Measurements from ENCODE around the gene RALBP1.
"Not testable (repeated sequence)": the region's sequence is repeated elsewhere in the genome, so short reads cannot be mapped to it uniquely, and the experiment has no call there.

The RALBP1 gene

GRCh38 chr18:9474983-9475642 is at the start of gene RALBP1:
Gene RALBP1 (plus strand): TSS chr18:9475513. CDS start chr18:9513046, 37,533 bp downstream.
- peak; percentile 97 for DNase-seq

DNA sequence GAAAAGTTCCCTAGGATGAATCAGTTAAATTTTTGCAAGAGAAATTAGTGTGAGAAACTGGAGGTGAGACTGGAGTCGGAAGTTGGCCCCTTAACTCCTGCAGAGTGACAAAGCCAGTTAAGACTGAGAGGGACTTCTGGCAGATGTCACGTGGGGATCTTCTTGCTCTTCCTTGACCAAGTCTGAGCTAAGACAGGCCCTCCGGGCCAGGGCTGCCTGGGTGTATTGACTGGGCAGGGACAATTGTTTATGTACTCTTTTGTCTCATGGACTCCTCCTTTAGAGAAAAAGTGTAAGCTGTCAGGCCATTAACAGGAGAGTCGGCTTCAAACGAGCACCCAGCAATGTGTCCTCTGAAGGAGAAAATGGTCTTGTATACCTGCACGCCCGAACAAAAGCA is 48.6 kb upstream of the RALBP1 start:
- no peak for DNase-seq

DNA sequence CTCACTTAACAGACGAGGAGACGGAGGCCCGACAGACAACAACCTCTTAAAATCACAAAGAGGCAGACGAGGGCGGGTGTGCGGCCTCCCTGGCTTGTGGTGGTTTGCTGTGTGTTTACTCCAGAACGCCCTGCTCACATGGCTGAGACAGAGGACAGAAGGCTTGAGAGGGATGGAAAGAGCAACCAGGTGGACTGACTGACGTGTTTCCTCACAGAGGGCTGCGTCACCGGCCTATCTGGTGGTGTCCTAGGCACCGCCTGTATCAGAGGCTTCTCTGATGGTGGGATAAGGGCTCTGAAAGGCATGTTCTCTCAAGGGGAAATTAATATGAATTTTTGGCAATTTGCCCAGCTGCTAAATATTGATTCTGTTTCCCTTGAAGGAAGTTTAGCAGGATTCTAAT is 47.0 kb upstream of the RALBP1 start:
- DNase-seq = no peak

DNA sequence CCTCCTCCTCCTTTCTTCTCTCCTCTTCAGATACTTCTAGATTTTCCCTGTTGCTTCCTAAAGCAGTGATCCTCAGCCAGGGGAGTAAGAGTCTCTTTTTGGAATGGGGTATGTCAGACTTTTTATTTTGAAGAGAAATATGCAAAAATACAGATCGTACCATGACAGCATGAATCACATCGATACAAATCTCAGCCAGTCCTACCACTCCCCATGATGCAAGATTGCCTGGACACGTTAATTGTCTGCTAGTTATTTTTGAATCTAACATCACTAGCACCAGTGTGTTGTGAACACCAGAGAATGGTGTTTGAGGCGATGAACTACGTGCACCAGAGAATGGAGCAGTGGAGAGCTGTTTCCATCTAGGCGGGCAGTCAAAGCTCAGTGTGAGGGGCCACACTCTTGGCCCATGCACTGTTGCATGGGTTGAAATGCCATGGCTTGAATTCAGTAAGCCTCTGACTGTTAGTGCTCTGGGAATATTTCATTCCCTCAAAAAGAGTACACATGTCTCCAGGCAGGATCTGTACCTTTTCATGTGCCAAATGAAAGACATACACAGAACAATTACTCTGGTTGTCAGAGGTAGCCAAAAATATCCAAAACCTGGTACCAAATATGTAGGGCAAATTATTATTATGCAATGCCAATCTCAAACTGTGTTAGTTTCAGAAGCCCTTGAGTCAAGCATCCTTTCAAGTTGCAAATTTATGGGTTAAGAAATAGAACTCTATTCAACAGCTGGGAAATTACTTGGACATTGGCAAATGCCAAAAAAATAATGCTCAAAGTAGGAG is 46.3 kb upstream of the RALBP1 start:
- DNase-seq = no peak

DNA sequence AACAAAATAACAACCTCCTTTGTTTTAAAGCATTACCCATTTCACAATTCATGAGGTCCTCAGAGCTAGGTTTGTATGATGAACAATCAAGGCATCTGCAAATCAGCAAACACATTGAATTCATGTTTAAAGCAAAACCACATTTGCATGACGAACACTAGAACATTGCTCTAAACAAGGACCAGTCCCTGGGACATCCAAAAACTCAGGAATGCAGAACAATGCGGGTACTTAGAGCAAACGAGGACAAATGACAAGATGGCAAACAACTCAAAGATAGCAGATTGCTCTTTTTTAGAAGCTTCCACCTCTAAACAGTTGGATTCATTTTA is 45.7 kb upstream of the RALBP1 start:
- no peak for DNase-seq

GRCh38 chr18:9430315-9430714 is 45.0 kb upstream of the RALBP1 start:
- not testable (repeated sequence) for DNase-seq

DNA sequence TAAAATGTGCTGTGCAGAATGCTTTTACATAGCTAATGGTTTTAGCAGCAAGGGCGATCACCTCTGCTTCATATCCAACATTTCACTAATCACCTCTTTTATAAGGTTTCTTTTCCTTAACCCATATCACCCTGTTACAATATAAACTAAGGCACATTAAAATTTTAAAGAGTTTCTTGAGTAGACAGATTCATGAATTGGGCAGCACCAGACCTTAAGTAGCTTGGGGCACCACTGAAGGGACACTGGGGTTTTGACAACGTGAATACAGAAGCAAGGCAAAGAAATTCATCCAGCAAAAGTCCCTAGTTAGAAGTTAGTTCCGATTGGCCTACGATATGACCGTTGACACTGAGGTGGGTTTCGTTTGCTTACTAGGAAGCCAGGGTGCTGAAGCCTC is 44.0 kb upstream of the RALBP1 start:
- no peak for DNase-seq

GRCh38 chr18:9433122-9433521 is 42.2 kb upstream of the RALBP1 start:
- not testable (repeated sequence) for DNase-seq

DNA sequence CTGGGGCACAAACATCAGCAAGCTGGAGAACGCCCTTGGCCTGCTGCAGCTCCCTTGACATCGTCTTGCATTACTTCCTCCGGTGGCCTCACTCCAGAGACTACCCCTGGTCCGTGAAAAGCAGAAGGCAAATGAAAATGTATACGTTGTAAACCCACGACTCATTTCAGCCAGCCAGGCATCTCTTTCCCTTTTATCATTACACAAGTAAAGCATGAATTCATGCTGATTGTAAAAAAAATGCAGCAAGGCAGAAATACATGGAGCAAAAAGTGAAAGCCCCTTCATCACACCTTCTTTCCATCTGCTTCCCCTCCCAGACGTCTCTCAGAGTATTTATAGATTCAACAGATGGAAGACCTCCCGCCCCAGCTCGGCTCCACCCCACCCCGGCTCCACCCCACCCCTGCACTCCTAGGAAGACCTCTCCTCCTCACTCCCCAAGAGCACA is 41.6 kb upstream of the RALBP1 start:
- no peak for DNase-seq

DNA sequence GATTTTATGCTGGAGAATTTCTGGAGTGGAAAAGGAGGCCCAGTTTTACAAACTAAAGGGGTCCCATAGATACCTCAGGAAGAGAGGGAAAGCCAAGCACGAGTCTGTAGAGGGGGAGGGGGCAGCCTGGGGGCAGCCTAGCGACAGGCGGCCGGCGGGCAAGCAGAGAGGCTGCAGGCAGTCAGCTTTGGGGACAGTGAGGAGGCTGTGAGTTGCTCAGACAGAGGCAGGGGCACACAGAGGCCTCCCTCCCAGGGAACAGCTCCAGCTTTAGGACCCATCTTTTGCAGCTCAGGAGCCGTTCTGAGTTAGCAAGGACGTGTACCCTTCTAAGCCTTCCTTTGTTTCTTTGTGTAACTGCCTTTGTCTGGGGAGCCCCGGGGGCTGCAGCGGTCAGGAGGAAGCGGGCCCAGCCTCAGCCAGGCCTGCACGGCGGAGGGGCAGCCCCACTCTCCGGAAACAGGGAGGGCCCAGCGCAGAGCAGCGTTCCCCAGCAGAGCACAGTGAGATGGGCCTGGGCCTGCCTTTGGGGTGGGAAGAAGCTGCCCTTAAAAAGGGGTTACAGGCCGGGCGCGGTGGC is 41.1 kb upstream of the RALBP1 start:
- DNase-seq = no peak

GRCh38 chr18:9435041-9435440 is 40.3 kb upstream of the RALBP1 start:
- DNase-seq = no peak

GRCh38 chr18:9436206-9436929 is 38.9 kb upstream of the RALBP1 start:
- no peak for DNase-seq

DNA sequence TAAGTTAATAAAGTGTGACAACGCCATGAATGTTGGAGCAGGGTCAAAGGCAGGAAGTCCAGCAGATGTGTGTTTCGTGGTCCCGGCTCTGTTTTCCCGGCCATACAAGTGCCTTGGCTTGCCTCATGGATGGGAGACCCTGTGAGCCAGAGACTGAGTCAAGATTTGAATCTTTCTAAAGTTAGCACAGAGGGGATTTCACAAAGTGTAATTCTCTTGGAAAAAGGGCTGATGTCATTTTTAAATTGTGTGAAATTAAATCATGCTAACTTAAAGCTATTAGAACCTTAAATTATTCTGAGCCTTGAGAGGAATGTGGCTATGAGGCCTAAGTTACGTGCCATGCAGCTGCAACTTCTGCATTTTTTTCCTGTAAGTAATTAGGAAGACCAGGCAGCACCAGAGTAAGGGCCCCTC is 38.3 kb upstream of the RALBP1 start:
- no peak for DNase-seq

DNA sequence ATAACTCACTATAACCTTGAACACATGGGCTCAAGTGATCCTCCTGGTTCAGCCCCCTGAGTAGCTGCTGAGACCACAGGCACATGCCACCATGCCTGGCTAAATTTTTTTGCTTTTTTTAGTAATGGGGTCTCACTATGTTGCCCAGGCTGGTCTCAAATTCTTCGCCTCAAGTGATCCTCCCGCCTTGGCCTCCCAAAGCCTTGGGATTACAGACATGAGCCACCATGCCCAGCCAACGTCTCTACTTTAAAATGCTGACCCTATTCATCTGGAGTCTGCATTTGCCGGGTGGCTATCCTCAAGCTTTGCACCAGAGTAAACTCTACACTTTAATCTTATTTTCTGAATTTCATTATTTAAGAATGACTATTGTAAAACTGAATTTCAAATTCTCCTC is 37.6 kb upstream of the RALBP1 start:
- DNase-seq = no peak

- DNase-seq = no peak
These were observed 34.3 kb upstream of the RALBP1 start for GRCh38 chr18:9441061-9441460.

DNA sequence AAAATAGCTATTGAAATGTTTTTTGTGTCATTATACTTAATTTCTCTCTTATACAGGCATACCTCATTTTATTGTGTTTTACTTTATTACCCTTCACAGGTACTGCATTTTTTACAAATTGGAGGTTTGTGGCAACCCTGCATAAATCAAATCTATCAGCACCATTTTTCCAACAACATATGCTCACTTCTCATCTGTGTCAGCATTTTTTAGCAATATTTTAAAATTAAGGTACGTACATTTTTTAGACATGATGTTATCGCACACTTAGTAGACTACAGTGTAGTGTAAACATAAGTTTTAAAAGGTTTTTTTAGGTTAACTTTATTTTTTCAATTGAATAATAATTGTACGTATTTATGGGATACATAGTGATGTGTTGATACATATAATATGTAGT is 30.8 kb upstream of the RALBP1 start:
- no peak for DNase-seq

GRCh38 chr18:9446839-9447238 is 28.5 kb upstream of the RALBP1 start:
- DNase-seq = no peak

DNA sequence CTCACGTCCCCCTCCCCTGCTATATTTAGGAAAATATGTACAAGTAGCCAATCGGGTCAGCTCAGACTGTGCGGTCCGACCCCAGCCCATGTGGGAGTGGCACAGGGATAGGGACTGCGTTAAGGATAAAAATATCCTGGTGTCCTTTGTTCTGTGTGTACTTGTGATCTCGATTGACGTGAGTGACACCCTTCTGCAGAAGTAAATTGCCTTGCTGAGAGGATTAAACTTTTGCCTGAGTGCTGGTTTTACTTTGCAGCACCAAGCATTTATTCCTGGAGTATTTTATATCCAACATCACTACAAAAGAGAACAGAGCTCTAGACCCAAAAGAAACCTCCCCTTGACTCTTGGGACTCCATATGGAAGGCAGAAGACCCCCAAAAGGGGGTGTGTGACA is 28.0 kb upstream of the RALBP1 start:
- DNase-seq = no peak

DNA sequence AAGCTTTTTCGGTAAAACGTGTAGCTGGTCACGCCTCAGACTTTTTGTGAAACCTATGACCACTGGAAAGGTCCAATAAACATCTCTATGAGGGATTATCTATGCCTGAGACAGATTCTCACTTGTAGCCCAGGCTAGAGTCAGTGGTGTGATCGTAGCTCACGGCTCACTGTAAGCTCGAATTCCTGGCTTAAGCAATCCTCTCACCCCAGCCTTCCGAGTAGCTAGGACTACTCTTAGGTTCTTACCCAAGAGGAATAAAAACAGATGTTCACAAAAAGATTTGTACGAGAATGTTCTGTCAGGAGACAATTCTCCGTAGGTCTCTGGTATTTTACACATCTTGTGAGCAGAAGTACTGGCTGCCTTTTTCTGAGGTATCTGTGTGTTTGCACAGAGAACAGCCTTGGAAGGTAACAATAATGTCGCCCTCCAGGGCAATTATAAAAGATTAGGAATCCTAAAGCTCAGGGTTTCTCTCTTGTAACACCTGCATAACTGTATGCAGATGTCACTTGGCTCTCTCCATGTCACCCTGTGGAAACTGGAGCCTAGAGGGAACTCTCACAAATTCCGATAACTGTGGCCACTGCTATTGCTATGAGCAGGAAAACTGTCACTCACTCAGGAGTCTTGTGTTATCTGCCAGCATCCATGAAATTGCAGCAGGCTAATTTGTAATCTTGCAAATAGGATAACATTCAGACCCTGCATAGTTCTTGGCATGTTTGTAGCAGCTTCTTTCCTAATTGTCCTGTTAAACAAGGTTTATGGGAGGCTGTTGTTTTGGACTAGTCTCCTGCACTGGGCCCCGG is 25.5 kb upstream of the RALBP1 start:
- DNase-seq = no peak

DNA sequence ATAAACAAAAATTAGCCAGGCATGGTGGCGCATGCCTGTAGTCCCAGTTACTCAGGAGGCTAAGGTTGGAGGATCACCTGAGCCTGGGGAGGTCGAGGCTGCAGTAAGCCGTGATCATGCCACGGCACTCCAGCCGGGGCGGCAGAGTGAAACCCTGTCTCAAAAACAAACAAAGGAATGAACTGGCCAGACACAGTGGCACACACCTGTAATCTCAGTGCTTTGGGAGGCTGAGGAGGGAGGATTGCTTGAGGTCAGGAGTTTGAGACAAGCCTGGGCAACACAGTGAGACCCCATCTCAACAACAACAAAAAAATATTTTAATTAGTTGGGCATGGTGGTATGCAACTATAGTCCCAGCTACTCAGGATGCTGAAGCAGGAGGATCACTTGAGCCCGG is 24.4 kb upstream of the RALBP1 start:
- not testable (repeated sequence) for DNase-seq

- DNase-seq = no peak
These were observed 22.0 kb upstream of the RALBP1 start for GRCh38 chr18:9453283-9453682.

DNA sequence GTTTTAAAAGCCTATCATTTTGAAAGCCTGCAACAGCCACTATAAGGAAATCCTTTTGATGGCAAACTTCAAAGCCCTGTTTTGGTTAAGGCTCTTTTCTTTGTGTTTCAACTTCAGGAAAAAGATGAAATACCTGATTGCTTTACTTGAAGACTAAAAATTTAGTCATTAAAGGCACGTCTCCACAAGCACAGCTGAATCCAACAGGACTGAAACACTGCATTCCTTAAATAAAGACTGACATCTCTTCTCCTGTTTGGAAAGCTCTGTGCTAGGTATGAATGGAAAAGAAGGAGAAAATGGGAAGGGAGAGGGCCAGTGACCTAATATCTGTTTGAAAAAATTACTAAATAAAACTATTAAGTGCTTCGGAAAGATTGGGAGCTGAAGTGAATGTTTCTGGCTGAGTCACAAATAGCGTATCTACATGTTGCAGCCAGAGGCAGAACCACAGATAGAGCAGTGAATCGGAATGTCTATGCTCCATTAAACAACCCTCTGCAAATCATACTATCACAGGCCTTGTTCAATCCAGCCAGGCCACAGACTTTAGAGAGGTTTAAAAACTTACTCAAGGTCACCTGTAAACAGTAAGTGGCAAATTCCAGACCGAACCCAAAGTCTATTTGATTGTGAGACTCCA is 21.1 kb upstream of the RALBP1 start:
- DNase-seq = no peak
